OCI-LY7 (cell line): ENCODE results near the gene FOXJ3.

Experiments used
- EZH2phosphoT487 ChIP-seq: fragments of 200-600 bp; sonication (generic); IDR thresholded peaks from 2 replicates; pipeline ENCODE4 v1.6.1; 2018; ENCODE audit warnings: low read depth, borderline replicate concordance, mild to moderate bottlenecking, mixed run types, antibody characterized with exemption, low read length, moderate library complexity, mixed read lengths
- TF ChIP-seq, protein P1 (sequence below): fragments of 200-600 bp; sonication (generic); conservative IDR thresholded peaks from 2 replicates; pipeline ENCODE4 v1.5.1; 2014; ENCODE audit warnings: mild to moderate bottlenecking, antibody characterized with exemption, low read length, moderate library complexity, mixed read lengths

DNA sequence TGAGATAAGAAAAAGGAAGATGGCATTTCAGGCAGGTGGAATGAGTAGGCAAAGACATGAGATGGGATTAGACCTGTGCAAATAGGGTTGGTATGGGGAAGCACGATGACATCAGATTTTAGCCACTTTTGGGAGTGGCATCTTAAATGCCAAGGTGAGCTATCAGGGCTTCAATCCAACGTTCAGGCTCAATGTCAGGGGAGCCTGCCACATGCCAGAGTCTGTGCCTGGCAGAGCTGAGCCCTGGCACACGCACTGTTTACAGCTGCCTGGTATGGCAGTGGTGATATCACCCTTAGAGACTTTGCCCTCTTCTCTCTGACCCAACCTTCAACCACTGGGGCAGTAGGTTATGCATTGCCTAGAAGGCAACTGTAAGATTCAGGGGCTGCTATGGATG lies 182.9 kb downstream of the FOXJ3 start:
- TF ChIP-seq, protein P1, sequence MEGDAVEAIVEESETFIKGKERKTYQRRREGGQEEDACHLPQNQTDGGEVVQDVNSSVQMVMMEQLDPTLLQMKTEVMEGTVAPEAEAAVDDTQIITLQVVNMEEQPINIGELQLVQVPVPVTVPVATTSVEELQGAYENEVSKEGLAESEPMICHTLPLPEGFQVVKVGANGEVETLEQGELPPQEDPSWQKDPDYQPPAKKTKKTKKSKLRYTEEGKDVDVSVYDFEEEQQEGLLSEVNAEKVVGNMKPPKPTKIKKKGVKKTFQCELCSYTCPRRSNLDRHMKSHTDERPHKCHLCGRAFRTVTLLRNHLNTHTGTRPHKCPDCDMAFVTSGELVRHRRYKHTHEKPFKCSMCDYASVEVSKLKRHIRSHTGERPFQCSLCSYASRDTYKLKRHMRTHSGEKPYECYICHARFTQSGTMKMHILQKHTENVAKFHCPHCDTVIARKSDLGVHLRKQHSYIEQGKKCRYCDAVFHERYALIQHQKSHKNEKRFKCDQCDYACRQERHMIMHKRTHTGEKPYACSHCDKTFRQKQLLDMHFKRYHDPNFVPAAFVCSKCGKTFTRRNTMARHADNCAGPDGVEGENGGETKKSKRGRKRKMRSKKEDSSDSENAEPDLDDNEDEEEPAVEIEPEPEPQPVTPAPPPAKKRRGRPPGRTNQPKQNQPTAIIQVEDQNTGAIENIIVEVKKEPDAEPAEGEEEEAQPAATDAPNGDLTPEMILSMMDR = no peak
- no peak for TF ChIP-seq EZH2phosphoT487
